Skin of body (tissue), 2 donors: ENCODE data around the gene SLC16A8. TPM values are rescaled to one million over a fixed set of nuclear protein-coding genes. Genes with fewer than 3 reads are reported as not detected.

Source experiments
- DNase-seq: peaks from one replicate; lab custom pipeline; 2025; lab: John Stamatoyannopoulos, UW
- total RNA-seq: library from RNA; depleted of rRNA; stranded (reverse); fragments of >200 nt; gene quantifications from one replicate; pipeline ENCODE4 v1.2.3, GENCODE V29; 2014

SLC16A8 gene
- total RNA-seq, 1 donor from 2014 or later: 0.69 TPM

DNA sequence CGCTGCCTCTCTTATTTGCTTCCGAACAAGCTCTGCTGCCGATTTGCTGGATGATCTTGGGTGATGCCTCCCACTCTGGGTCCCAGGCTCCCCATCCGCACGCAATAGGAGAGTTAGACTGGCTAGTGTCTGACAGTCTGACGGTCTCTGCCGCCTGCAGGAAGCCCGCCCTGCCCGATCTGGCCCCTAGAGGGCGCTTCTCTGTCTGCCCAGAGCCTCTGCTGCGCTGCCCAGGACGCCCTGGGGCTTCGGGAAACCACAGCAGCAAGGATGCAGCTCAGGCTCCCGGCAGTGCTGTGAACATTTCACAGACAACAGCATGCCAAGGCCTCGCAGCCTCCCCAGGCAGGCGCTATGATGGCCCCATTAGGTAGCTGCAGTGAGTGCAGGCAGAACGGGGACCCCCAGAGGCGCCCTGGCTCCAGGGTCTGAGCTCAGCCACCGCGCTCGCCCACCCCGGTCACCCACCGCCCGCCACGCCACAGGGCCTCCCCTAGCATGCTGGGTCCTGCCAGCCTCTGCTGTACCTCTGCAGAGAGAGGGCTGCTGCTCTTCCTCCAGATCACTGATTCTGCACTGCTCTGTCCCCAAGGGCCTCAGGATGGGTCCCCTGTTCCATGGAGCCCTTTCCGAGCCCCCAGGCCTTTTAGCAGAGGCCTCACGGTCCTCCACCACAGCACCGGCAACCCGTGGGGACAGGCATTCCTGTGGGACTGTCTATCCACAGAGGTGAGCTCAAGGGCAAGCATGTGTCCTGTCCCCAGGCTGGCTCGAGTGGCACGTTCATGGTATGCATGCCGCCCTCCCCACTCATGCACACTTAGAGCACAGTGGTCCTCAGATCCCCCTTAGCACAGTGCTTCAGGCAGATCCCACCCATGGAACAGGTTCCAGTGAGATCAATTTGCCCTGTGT is 30.8 kb upstream of the SLC16A8 start:
- DNase-seq: no peak

DNA sequence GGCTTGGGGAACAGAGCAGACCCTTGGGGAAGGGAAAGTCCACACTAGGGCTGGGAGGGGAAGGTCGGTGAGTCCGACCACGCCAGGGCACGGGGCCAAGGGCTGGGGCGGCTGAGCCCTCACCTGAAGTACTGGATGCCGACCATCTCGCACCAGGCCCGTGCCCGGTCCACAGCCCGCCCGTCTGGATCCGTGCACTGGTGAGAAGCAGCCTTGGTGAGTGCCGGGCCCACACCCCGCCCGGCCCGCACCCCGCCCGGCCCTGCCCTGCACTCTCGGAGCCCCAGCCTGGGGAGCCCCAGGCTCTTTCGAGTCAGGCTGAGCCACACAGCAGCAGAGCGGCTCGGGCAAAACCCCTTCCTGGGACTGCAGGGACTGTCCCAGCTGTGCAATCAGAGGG is 28.4 kb upstream of the SLC16A8 start:
- DNase-seq: no peak

DNA sequence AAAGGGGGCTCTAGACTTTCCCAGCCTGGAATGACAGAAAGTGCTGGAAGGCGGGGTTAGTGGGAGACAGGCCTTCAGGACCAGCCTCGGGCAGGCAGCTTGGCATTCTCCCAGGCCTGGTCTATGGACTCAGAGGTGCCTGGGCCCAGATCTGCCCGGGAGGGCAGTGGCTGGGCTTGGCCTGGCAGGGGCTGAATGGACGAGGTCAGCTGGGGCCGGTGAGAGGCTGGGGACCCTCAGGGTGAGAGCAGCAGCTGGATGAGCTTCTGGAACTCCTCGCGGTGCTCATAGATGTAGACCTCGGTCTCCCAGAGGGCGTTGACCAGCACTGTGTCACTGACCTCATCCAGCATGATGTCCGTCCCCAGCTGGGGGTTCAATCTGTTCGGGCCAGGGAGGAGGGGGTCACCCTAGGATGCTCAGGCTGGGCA is 28.0 kb upstream of the SLC16A8 start:
- DNase-seq: no peak

DNA sequence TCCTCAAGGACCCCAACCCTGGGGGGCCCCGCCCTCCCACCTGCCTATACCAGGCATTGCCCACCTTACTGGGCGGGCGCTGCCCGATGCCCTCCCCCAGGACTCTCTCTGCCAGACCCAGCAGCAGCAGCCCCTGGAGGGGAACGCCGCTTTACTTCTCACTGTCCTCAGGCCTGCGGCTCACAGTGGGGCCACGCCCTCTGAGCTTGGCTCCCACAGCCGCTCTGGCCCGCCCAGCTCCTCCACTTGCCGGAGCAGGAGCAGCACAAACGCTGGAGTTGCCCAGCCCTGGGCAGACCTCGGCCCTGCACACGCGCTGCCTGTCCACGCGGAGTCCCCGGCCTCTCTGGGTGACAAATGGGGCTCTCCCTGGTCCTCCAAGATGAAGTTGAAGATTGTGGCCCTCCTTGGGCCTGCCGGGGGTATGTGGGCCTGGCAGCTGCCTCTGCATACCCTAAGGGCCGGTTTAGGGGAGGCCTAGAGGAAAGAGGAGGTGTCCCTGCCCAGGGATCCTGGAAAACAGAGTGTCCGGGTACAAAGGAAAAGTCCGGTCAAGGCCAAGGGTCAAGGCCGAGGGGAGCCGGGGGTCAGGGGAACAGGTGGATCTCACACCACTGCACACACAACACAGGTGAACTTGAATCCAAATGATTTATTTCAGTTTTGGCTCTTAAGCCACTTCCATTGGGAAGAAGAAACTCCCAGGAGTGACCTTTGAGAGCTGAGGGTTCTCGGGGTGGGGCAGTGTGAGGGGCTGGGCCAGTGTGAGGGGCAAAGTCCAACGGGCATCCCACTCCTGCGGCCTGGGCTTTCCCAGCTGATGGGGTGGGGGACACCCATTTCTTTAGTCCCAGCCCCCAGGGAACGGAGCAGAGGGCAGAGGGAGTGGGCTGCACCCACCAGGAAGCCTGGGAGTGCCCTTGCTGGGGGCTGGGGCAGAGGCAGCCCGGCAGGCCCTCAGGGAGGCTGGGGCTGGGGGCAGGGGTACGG is 27.2 kb upstream of the SLC16A8 start:
- no peak for DNase-seq

DNA sequence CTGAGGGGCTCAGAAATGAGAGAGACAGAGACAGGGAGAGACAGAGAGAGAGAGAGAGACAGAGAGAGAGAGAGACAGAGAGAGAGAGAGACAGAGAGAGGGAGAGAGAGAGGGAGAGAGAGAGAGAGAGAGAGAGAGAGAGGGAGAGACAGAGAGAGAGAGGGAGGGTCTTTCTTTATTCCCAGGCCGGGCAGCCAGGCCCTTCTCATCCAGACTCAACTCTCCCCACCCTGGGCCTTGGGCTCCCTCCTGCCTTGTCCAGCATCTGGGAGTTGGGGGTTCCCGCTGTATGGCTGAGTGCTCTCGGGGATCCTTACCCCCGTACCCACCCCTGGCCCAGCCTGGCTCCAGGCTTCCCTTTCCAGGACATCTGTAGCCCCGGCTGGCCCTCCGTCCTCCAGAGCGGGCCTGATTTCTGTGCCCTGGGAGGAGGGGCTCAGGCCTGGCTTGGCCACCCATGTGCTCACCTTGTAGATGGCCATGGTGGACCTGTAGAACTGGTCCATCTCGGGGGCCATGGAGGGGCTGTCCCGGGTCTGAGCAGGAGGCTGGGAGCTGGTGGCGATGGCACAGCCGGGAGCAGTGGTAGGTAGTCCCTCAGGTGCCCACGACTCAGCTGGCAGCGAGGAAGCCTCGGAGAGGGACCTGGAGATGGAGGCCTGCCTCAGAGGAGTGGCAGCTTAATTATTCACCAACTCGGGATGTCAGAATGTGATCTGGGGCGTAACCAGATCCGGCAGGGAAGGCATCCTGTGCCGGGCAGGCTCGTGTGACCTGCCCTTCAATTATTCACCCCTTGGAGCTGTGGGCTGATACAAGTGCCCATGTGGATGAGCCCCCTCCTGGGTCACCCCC is 26.3 kb upstream of the SLC16A8 start, which contains the start of gene BAIAP2L2:
BAIAP2L2 (minus strand) TSS at position 677 of the 855 bp plus-strand sequence; CDS start at position 518, 159 bp downstream.
- no peak for DNase-seq

DNA sequence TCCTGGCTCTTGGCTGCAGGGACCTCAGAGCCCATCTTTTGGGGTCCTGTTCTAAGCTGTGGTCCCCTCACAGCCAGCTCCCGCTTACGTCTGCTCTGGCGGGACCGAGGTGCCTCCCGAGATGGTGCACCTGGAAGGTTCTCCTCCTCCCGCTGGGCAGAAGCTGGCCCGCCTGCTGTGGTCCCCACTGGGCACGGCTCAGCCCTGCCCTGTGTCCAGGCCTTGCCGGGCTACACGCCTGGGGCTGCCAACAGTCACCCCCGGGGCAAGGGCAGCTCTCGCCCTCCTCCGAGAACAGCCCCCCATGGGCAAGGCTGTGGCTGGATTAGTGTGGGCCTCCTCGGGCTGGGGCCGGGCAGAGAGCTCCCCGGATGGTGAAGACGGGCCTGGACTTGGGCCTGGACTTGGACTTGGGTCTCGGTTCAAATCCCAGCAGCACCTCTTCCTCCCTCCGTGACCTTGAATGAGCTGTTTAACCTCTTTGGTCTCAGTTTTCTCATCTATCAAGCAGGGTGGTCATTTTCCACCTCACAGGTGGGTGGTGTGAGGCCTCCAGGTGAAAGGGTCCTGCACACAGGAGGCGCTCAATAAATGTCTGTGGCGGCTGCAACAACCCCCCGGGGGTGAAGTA is 25.5 kb upstream of the SLC16A8 start:
- no peak for DNase-seq

DNA sequence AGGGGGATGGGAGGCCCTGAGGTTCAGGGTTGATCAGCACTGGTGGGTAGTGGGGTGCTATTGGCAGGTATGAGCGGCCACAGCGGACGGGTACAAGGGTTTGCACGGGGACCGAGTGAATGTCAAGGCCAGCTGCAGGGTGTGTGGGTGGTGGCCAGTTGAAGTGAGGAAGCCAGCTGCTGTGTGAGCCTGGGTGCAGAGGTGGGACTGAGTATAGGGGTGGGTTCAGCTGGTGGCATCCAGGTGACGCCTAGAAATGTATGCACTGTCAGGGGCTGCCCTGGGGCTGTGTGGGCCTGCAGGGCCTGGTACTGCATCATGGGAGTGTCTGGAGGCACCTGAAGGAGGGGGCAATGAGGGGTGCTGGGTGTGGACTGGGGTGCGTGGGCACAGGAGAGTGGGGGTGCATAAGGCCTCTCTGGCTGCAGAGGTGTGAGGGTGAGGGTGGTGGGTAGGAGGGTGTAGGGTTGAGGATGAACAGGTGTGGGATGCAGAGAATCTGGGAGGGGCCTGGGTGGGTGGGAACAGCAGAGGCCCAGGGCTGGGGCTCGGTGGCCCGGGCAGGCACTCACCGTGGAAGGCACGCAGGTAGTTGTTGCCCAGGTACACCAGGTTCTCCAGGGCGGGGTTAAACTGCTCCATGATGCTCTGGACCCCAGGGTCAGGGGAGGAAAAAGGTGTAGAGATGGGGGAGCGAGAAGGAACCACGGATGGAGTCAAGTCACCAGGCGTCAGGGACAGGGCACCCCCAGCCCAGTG is 24.8 kb upstream of the SLC16A8 start:
- no peak for DNase-seq

DNA sequence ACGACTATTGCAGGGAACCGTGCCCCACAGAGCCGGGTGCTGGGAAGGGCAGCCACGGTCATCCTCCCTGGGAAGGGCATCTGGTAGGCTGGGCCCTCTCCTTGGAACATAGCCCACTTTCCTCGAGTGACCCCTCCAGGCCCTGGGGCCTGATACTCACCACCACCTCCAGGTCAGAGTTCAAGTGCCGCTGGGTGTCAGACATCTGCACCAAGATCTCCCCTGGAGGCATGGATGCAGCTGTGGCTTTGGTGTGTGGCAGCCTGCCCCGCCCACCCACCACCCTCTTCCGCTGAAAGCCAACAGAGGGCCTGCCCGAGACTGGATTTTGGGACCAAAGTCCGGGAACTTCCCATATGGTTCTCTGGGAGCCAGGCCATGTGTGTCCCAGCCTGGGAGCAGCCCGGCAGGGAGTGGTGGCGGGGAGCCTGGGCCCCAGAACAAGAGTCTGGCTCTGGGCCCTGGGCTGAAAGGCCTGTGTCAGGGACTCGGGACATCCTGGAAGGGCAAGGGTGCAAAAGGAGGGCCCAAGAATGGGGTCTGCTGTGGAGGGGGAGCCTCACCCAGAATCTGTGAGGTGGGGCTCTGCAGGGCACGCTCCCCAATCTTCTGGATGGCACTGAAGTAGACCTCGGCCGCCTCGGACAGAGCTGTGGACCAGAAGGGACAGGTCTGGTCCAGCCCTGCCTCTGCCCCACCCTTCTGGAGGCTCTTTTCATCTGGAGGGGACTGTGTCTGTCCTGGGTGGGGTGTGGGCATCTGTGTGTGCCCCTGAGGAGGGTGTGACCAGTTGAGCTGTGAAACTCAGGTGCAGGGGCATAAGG is 23.9 kb upstream of the SLC16A8 start:
- no peak for DNase-seq

DNA sequence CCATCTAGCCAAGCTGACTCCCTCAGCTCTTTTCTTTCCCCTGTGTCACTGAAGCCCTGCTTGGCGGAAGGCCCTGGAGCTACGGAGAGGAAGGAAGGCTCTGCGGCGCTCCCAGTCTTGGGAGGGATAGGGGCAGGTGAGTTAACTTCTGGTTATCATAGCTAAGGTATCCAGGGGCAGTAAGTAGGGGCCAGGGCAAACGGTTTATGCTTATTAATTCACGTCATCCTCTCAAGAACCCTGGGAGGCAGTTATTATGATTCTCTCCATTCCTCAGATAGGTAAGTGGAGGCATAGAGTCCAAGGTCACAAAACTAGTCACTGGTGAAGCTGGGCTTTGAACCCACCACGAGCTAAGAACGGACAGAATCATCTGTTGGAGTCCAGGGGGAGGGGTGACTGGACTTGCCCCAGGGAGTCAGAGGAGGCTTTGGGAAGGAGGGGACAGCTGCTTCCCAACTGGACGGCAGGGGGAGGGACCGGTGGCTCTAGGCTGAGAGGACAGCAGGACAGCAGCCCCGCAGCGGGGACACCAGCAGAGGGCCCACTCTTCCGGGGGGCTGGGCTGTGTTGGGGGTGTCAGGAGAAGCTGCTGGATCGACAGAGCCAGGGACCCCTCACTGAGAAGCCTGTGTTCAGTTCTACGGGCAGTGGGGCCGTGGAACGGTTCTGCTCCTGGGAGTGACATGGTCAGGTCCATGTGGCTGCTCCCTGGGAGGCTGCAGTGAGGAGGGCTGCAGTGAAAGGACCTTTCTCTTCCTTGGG is 23.0 kb upstream of the SLC16A8 start:
- no peak for DNase-seq

DNA sequence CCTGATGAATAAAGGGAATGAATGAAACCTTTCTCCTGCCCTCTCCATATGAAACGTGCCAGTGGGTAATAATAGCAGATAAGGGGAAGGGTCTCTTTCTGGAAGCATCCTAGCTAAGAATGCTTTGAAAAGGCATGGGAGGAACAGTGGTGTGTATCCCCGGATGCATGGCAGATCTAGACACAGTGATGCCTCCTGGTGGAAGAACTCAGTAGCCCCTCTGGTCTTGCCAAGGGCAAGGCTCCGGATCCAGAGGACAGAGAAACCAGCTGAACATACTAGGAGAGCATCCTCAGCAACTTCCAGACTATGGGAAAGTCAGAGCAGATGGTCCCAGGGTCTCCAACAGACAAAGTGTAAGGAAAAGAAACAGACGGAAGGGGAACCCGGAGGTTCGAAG is 20.1 kb upstream of the SLC16A8 start:
- no peak for DNase-seq

DNA sequence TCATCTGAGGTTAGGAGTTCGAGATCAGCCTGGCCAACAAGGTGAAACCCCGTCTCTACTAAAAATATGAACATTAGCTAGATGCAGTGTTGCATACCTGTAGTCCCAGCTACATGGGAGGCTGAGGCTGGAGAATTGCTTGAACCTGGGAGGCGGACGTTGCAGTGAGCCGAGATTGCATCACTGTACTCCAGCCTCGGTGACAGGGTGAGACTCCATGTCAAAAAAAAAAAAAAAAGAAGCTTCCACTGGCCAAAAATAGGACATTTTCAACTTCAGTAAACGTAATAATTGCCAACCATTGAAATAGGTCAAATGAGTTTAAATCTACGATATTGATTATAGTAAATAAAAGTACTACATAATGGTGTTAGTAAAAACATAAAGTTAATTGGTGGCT is 19.7 kb upstream of the SLC16A8 start:
- DNase-seq: no peak

DNA sequence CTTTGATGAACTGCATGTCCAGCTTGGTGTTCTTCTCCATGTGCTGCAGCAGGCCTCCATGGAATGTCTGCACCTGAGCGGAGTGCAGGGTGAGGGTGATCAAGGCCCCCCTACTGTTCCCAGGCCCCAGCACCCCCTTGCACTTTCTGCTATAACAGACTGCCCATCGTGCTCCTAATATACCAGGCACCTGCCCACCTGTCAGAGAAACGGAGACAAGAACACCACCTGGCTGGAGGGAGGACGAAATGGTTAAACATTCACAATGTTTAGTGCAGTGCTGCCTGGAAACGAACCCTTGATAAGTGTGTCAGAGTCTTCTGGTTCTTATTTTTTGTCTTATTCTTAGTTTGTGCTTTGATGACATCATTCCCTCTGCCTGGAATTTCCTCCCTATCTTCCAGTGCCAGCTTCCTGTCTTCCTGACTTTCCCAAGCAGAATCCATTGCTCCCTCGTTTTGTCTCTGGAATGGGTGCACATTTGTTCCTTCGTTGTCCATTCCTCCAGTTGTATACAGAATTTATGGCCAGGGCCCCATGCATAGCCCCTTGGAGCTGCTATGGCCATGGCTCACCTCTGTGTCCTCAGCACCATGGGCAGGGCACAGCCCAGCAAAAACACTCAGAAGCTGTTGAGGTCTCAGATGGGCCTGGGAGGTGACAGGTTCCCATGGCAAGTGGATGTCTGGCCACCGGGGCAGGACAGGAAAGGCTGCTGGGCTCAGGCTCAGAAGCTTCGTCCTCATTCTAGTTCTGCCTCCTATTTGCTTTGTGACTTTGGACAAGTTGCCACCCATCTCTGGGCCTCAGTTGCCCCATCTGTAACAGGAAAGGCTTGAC is 14.6 kb upstream of the SLC16A8 start:
- DNase-seq: peak; percentile 56

DNA sequence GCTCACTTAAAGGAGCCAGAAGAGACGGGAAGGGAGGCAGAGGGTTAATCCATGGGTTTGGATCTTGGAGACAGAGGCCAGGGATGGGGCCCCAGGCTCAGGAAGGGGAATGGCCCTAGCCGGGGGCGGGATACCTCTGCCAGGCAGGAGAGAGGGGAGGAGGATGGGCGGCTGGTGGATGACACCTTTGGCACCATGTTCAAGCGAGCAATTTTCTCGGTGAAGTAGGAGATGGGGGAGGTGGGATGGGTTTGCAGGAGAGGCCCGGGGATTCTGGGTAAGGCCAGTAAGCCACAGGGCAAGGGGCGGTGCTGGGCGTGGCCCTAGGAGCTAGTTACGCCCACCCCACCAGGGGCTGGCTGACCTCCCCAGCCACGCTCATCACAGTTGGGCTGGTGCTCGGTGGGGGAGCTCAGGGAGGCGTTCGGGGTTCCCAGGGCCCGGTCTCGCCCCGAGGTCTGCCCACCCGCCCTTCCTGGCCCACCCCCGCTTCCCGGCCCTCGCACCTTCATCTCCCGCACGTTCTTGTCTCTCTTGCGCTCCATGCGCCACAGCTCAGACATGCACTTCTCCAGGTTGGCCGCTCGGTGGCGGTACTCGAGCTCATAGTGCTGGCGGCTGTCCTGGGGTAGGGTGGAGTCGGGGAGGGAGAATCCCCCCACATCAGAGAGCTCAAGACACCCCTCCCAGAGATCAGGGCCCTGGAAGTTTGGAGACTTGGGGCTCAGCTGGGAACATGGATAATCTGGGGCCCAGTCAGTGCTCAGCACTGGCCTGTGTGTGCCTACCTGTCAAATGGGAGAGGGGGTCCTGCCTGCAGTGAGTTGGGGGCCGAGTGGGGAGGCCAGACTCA is 13.8 kb upstream of the SLC16A8 start:
- DNase-seq: no peak

DNA sequence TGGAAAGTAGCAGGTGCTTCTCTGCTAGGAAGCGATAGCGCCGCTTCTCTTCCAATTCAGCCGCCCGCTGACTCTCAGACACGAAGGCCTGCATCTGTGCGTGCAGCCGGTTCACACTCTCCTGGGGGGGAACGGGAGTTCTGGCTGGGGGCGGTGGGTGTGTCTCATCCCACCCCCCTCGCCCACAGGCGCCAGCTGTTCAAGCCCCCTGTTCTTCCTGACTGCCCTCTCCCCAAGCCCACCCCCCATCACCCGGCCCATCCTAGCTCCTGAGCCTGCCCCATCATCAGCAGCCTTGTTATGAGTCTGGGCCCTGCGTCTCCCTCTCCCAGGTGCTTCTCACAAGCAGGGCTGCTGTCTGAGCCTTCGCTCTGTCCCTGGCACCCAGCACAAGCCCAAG is 13.1 kb upstream of the SLC16A8 start:
- no peak for DNase-seq

DNA sequence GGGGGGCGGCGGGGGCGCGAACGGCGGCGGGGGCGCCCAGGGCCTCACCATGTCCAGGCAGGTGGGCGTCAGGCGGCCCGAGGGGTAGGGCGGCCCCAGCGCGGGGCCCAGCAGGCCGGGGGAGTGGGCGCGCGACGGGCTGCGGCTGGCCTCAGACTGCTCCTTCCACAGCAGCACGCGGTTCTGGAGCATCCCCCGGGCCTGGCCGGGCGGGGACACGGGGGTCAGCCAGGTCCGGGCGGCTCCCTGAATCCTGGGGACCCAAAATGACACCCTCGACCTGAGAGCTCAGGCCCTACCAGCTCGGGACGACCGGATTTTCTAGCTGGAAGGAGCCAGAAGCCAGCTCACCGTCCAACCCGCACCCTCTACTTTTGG is 5.5 kb upstream of the SLC16A8 start:
- no peak for DNase-seq
